LNCaP clone FGC (cell line): ENCODE measurements around the gene RAB11FIP2.

Experiments
- DNase-seq: peaks from one replicate; pipeline ENCODE4 v3.0.0-alpha.2; 2011; ENCODE audit warnings: low read depth
- H3K4me3 ChIP-seq: 2 replicates; pipeline ENCODE4 v1.5.1; 2011; ENCODE audit warnings: mild to moderate bottlenecking, low read depth, low read length, control low read depth
- CTCF ChIP-seq: IDR thresholded peaks from 2 replicates; pipeline ENCODE4 v1.5.1; 2012; ENCODE audit warnings: mild to moderate bottlenecking; ENCODE audit not compliant: control insufficient read depth, insufficient read depth; ENCODE audit errors: extremely low read depth

The RAB11FIP2 gene

GRCh38 chr10:117970962-117971361 lies 75.8 kb downstream of the RAB11FIP2 start:
- TF ChIP-seq CTCF = no peak
- no peak for DNase-seq
- H3K4me3 ChIP-seq = no peak overlapping the region

GRCh38 chr10:117969592-117969991 lies 77.1 kb downstream of the RAB11FIP2 start:
- TF ChIP-seq CTCF = no peak
- H3K4me3 ChIP-seq = no peak overlapping the region
- no peak for DNase-seq

- no peak for TF ChIP-seq CTCF
- no peak overlapping the region for H3K4me3 ChIP-seq
- no peak for DNase-seq
Measured at GRCh38 chr10:117968354-117969182, 78.2 kb downstream of the RAB11FIP2 start.

GRCh38 chr10:117967149-117967650 lies 79.5 kb downstream of the RAB11FIP2 start:
- H3K4me3 ChIP-seq = no peak overlapping the region
- no peak for TF ChIP-seq CTCF
- DNase-seq = no peak

- no peak overlapping the region for H3K4me3 ChIP-seq
- no peak for TF ChIP-seq CTCF
- DNase-seq = no peak
Measured at GRCh38 chr10:117965984-117966383, 80.8 kb downstream of the RAB11FIP2 start.

- no peak for DNase-seq
- no peak for TF ChIP-seq CTCF
- no peak overlapping the region for H3K4me3 ChIP-seq
Measured at GRCh38 chr10:117964536-117964935, 82.2 kb downstream of the RAB11FIP2 start.
